MM.1S (cell line): Measurements from ENCODE around the gene DIP2C.
A peak's percentile ranks its signal among the peaks of the same experiment; 100 is the strongest.

Experiments used
- DNase-seq: peaks from one replicate; pipeline ENCODE4 v3.0.0-alpha.2; 2015
- H2AFZ ChIP-seq: fragments of 300-600 bp; sonication (generic); 2 replicates; pipeline ENCODE4 v1.6.0; 2016; ENCODE audit warnings: antibody characterized with exemption, low read length
- H3F3A ChIP-seq: fragments of 300-600 bp; sonication (generic); 2 replicates; pipeline ENCODE4 v1.6.1; 2016; ENCODE audit warnings: mild to moderate bottlenecking, antibody characterized with exemption, low read length, moderate library complexity, mixed read lengths; ENCODE audit not compliant: insufficient read depth
- H3K27ac ChIP-seq: fragments of 300-600 bp; sonication (generic); 2 replicates; pipeline ENCODE4 v1.5.1; 2016; ENCODE audit warnings: mild to moderate bottlenecking, low read length
- H3K27me3 ChIP-seq: fragments of 300-600 bp; sonication (generic); replicated peaks from 2 replicates; pipeline ENCODE4 v1.6.0; 2016; ENCODE audit warnings: low read length; ENCODE audit not compliant: insufficient read depth
- H3K36me3 ChIP-seq: fragments of 300-600 bp; sonication (generic); replicated peaks from 2 replicates; pipeline ENCODE4 v1.6.1; 2016; ENCODE audit warnings: mild to moderate bottlenecking, low read length, mixed read lengths; ENCODE audit not compliant: insufficient read depth
- H3K4me1 ChIP-seq: fragments of 300-600 bp; sonication (generic); 2 replicates; pipeline ENCODE4 v1.6.1; 2016; ENCODE audit warnings: low read length, mixed read lengths
- H3K4me2 ChIP-seq: fragments of 300-600 bp; sonication (generic); 2 replicates; pipeline ENCODE4 v1.6.0; 2016; ENCODE audit warnings: low read depth, low read length
- H3K4me3 ChIP-seq: fragments of 300-600 bp; sonication (generic); 2 replicates; pipeline ENCODE4 v1.5.1; 2016; ENCODE audit warnings: low read length, mixed read lengths
- H3K79me2 ChIP-seq: fragments of 300-600 bp; sonication (generic); 2 replicates; pipeline ENCODE4 v1.6.1; 2016; ENCODE audit warnings: mixed run types, low read length, mixed read lengths
- H3K9ac ChIP-seq: fragments of 300-600 bp; sonication (generic); 2 replicates; pipeline ENCODE4 v1.6.1; 2016; ENCODE audit warnings: low read length, mixed read lengths
- H3K9me2 ChIP-seq: fragments of 300-600 bp; sonication (generic); replicated peaks from 2 replicates; pipeline ENCODE4 v1.6.1; 2016; ENCODE audit warnings: mild to moderate bottlenecking, low read length, mixed read lengths; ENCODE audit not compliant: insufficient read depth
- H3K9me3 ChIP-seq: fragments of 300-600 bp; sonication (generic); replicated peaks from 2 replicates; pipeline ENCODE4 v1.6.1; 2016; ENCODE audit warnings: mild to moderate bottlenecking, low read length, mixed read lengths; ENCODE audit not compliant: insufficient read depth
- H4K20me1 ChIP-seq: fragments of 300-600 bp; sonication (generic); 2 replicates; pipeline ENCODE4 v1.6.1; 2016; ENCODE audit warnings: mild to moderate bottlenecking, low read length, moderate library complexity, mixed read lengths; ENCODE audit not compliant: insufficient read depth
- EZH2 ChIP-seq: fragments of 300-600 bp; sonication (generic); optimal IDR thresholded peaks from 2 replicates; pipeline ENCODE3; 2017; ENCODE audit warnings: low read depth, mild to moderate bottlenecking, antibody characterized with exemption, low read length, mixed read lengths
- EZH2phosphoT487 ChIP-seq: fragments of 300-600 bp; sonication (generic); IDR thresholded peaks from 2 replicates; pipeline ENCODE4 v1.6.1; 2018; ENCODE audit warnings: antibody characterized with exemption, low read length
- TF ChIP-seq, protein P1 (sequence below): fragments of 300-600 bp; sonication (generic); IDR thresholded peaks from 2 replicates; pipeline ENCODE4 v1.5.1; 2016; ENCODE audit warnings: antibody characterized with exemption, low read length, mixed read lengths

DIP2C gene

DNA sequence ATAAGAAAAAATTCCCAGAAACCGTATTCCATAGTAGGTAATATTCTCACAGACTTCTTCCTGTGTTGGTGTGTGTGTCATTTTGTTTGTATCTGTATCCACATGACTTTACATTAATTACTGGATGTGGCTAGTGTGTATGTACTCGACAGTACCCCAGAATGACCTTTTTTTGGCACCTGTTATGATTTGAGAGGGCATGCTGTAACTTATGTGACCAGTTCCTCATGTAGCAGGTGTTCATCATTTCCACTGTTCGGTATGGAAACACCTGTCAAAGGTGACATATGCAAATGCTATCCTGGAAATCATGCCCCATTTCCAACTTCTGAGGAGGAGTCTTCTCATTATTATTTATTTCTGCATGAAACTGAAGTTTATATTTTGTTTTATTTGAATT lies 464.9 kb downstream of the DIP2C start:
- H4K20me1 ChIP-seq: no peaks in the 10 kb centered on the region
- no peaks in the 10 kb centered on the region for H3K4me1 ChIP-seq
- no peaks in the 10 kb centered on the region; the same call in 1 of the 2 replicates for H3K36me3 ChIP-seq
- no peaks in the 10 kb centered on the region for H3K9me2 ChIP-seq
- H3K9ac ChIP-seq: no peak overlapping the region
- H3K79me2 ChIP-seq: no peaks in the 10 kb centered on the region
- H3F3A ChIP-seq: no peaks in the 10 kb centered on the region
- no peaks in the 10 kb centered on the region for H3K9me3 ChIP-seq
- no peak overlapping the region for H2AFZ ChIP-seq
- DNase-seq: peak; percentile 27
- no peak overlapping the region for H3K4me3 ChIP-seq
- no peaks in the 10 kb centered on the region for H3K27me3 ChIP-seq
- TF ChIP-seq, protein P1, sequence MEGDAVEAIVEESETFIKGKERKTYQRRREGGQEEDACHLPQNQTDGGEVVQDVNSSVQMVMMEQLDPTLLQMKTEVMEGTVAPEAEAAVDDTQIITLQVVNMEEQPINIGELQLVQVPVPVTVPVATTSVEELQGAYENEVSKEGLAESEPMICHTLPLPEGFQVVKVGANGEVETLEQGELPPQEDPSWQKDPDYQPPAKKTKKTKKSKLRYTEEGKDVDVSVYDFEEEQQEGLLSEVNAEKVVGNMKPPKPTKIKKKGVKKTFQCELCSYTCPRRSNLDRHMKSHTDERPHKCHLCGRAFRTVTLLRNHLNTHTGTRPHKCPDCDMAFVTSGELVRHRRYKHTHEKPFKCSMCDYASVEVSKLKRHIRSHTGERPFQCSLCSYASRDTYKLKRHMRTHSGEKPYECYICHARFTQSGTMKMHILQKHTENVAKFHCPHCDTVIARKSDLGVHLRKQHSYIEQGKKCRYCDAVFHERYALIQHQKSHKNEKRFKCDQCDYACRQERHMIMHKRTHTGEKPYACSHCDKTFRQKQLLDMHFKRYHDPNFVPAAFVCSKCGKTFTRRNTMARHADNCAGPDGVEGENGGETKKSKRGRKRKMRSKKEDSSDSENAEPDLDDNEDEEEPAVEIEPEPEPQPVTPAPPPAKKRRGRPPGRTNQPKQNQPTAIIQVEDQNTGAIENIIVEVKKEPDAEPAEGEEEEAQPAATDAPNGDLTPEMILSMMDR: no peak
- no peak for TF ChIP-seq EZH2
- TF ChIP-seq EZH2phosphoT487: no peak
- H3K4me2 ChIP-seq: no peak overlapping the region
- H3K27ac ChIP-seq: no peak overlapping the region
